Lower leg skin (tissue), 3 donors: ENCODE results near the gene CCDC88C.

Experiments
- POLR2A ChIP-seq, 2 donors: fragments of 450-650 bp; IDR thresholded peaks; one replicate each; pipeline ENCODE4 v1.6.1; 2016 to 2017; ENCODE audit warnings: antibody characterized with exemption in 2 of 2, mild to moderate bottlenecking in 1 of 2, moderate library complexity in 1 of 2
- TF ChIP-seq, protein P1 (sequence below), 3 donors: fragments of 450-650 bp; IDR thresholded peaks; one replicate each; pipeline ENCODE4 v1.5.1; 2016; ENCODE audit warnings: antibody characterized with exemption in 3 of 3, mild to moderate bottlenecking in 3 of 3, moderate library complexity in 2 of 3

GRCh38 chr14:91323671-91324605 lies 93.7 kb downstream of the CCDC88C start:
- TF ChIP-seq, protein P1, sequence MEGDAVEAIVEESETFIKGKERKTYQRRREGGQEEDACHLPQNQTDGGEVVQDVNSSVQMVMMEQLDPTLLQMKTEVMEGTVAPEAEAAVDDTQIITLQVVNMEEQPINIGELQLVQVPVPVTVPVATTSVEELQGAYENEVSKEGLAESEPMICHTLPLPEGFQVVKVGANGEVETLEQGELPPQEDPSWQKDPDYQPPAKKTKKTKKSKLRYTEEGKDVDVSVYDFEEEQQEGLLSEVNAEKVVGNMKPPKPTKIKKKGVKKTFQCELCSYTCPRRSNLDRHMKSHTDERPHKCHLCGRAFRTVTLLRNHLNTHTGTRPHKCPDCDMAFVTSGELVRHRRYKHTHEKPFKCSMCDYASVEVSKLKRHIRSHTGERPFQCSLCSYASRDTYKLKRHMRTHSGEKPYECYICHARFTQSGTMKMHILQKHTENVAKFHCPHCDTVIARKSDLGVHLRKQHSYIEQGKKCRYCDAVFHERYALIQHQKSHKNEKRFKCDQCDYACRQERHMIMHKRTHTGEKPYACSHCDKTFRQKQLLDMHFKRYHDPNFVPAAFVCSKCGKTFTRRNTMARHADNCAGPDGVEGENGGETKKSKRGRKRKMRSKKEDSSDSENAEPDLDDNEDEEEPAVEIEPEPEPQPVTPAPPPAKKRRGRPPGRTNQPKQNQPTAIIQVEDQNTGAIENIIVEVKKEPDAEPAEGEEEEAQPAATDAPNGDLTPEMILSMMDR (IDR thresholded peaks at IDR 0.05) = peak in 2 of 3 donors; percentile 81 to 92
- no peak for TF ChIP-seq POLR2A (IDR thresholded peaks at IDR 0.05)
